SIG-M5 (cell line): ENCODE data around the gene NADSYN1.

ENCODE experiments used
- DNase-seq: peaks from one replicate; lab custom pipeline; 2025; lab: John Stamatoyannopoulos, UW

The NADSYN1 gene

GRCh38 chr11:71451596-71452198 is 1.3 kb upstream of the NADSYN1 start:
- DNase-seq = no peak

GRCh38 chr11:71452199-71453036 is 585 bp upstream of the NADSYN1 start:
- no peak for DNase-seq

- DNase-seq = no peak
Observed at GRCh38 chr11:71453918-71454304, 908 bp downstream of the NADSYN1 start.

- DNase-seq = no peak
Observed at GRCh38 chr11:71454470-71455113, 1.6 kb downstream of the NADSYN1 start.

- DNase-seq = no peak
Observed at GRCh38 chr11:71456294-71456693, 3.3 kb downstream of the NADSYN1 start.

GRCh38 chr11:71456831-71457230 is 3.8 kb downstream of the NADSYN1 start:
- no peak for DNase-seq

GRCh38 chr11:71458146-71459070 is 5.4 kb downstream of the NADSYN1 start:
- DNase-seq = no peak

- no peak for DNase-seq
Observed at GRCh38 chr11:71459076-71459766, 6.2 kb downstream of the NADSYN1 start.

- DNase-seq = no peak
Observed at GRCh38 chr11:71459767-71460320, 6.8 kb downstream of the NADSYN1 start.

GRCh38 chr11:71461696-71462095 is 8.7 kb downstream of the NADSYN1 start:
- DNase-seq = no peak

- no peak for DNase-seq
Observed at GRCh38 chr11:71462726-71463125, 9.7 kb downstream of the NADSYN1 start.

GRCh38 chr11:71463331-71464211 is 10.6 kb downstream of the NADSYN1 start:
- no peak for DNase-seq

- DNase-seq = no peak
Observed at GRCh38 chr11:71465054-71465453, 12.1 kb downstream of the NADSYN1 start.

- no peak for DNase-seq
Observed at GRCh38 chr11:71466358-71466757, 13.4 kb downstream of the NADSYN1 start.

GRCh38 chr11:71467164-71467563 is 14.2 kb downstream of the NADSYN1 start:
- no peak for DNase-seq

- DNase-seq = no peak
Observed at GRCh38 chr11:71470946-71471345, 17.9 kb downstream of the NADSYN1 start.

GRCh38 chr11:71472357-71472885 is 19.4 kb downstream of the NADSYN1 start:
- DNase-seq = no peak

- no peak for DNase-seq
Observed at GRCh38 chr11:71472941-71473792, 20.2 kb downstream of the NADSYN1 start.

GRCh38 chr11:71473793-71474080 is 20.7 kb downstream of the NADSYN1 start:
- no peak for DNase-seq
